ENCODE measurements around the gene SH3BGRL2. TPM values are rescaled to one million over a fixed set of nuclear protein-coding genes. Genes with fewer than 3 reads are reported as not detected.

Gene SH3BGRL2
- total RNA-seq, 4 donors from 2014 or later = 54.7 to 177 (median 128) TPM

DNA sequence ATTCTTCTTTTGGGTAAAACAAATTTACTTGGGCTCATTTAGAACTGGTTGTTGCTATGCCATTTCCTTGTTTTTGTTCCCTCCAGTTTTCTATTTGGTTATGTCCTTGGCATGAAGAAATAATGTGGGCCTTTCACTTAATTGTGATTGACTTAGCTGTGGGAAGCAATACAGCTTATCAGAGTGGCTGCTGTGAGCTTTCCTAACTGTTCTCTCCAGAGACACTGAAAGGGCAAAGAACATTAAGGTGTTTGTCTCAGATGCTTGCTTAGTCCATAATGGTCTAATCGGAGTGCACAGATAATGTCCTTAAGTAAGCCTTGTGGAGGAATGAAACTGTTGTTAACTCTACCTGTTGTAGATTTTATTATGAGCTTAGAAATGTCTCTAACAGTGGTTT is 56.6 kb downstream of the SH3BGRL2 start:
- in situ Hi-C loops (cut with MboI; ENCODE audit: low pct_ligation_motif_present in 1 of 4, low pct_unique_long_range_greater_than_20kb in 1 of 4, low sequenced_read_pairs in 3 of 4) (no loop called here), intact Hi-C loops (cut with DNase I; ENCODE audit: low total_unique reads) (no loop called here)
- DNase-seq = no peak
- Histone ChIP-seq H3K9me3 (no peaks in the 10 kb centered on the region), H3K27me3 (no peaks in the 10 kb centered on the region), H3K27ac (peak overlapping the region in 3 of 4 donors; percentile 42 to 58 (median 57)), H3K36me3 (peaks cover 0 to 4% (median 0%) of the 10 kb centered on the region in 4 donors), H3K4me3 (no peak overlapping the region), H3K4me1 (peaks cover 0 to 41% (median 18%) of the 10 kb centered on the region in 4 donors)
- no peak for TF ChIP-seq EP300 (IDR thresholded peaks at IDR 0.05; ENCODE audit: low read depth)
- no peak for TF ChIP-seq POLR2A (IDR thresholded peaks at IDR 0.05)
- TF ChIP-seq POLR2AphosphoS5 (IDR thresholded peaks at IDR 0.05) = no peak
- TF ChIP-seq, protein P1, sequence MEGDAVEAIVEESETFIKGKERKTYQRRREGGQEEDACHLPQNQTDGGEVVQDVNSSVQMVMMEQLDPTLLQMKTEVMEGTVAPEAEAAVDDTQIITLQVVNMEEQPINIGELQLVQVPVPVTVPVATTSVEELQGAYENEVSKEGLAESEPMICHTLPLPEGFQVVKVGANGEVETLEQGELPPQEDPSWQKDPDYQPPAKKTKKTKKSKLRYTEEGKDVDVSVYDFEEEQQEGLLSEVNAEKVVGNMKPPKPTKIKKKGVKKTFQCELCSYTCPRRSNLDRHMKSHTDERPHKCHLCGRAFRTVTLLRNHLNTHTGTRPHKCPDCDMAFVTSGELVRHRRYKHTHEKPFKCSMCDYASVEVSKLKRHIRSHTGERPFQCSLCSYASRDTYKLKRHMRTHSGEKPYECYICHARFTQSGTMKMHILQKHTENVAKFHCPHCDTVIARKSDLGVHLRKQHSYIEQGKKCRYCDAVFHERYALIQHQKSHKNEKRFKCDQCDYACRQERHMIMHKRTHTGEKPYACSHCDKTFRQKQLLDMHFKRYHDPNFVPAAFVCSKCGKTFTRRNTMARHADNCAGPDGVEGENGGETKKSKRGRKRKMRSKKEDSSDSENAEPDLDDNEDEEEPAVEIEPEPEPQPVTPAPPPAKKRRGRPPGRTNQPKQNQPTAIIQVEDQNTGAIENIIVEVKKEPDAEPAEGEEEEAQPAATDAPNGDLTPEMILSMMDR (IDR thresholded peaks at IDR 0.05) = no peak
- WGBS, 2 donors (ENCODE audit: low coverage in 1 of 2) = 56 to 63% methylated on average over 1 of the region's 1 CpG

DNA sequence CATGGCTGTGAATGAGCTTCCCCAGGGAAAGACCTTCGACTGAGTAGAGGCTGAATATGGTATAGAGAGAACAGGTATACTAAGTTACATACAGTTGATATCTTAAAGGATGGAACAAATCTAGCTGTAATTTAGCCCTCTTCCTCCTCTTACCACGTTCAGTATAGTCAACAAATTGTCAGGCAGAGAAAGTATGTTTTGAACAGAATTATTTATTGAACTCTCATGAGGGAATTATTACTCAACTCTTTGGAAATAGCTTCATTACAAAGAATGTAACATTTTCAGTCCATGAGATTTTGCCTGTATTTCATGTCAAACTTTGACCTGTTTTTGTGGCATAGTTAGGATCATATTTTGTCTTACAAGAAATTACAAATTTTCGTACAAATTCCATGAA is 63.0 kb downstream of the SH3BGRL2 start:
- in situ Hi-C loops (cut with MboI; ENCODE audit: low pct_ligation_motif_present in 1 of 4, low pct_unique_long_range_greater_than_20kb in 1 of 4, low sequenced_read_pairs in 3 of 4) (no loop called here), intact Hi-C loops (cut with DNase I; ENCODE audit: low total_unique reads) (no loop called here)
- Histone ChIP-seq H3K36me3 (peaks cover 0 to 6% (median 2%) of the 10 kb centered on the region in 4 donors), H3K4me3 (no peak overlapping the region), H3K27me3 (no peaks in the 10 kb centered on the region), H3K4me1 (no peaks in the 10 kb centered on the region), H3K27ac (no peak overlapping the region), H3K9me3 (no peaks in the 10 kb centered on the region)
- no peak for TF ChIP-seq POLR2AphosphoS5 (IDR thresholded peaks at IDR 0.05)
- no peak for TF ChIP-seq EP300 (IDR thresholded peaks at IDR 0.05; ENCODE audit: low read depth)
- TF ChIP-seq, protein P1 (IDR thresholded peaks at IDR 0.05) = no peak
- TF ChIP-seq POLR2A (IDR thresholded peaks at IDR 0.05) = no peak
- 53 to 56% methylated on average over 3 of the region's 3 CpGs for WGBS, 2 donors (ENCODE audit: low coverage in 1 of 2)
- DNase-seq = no peak

DNA sequence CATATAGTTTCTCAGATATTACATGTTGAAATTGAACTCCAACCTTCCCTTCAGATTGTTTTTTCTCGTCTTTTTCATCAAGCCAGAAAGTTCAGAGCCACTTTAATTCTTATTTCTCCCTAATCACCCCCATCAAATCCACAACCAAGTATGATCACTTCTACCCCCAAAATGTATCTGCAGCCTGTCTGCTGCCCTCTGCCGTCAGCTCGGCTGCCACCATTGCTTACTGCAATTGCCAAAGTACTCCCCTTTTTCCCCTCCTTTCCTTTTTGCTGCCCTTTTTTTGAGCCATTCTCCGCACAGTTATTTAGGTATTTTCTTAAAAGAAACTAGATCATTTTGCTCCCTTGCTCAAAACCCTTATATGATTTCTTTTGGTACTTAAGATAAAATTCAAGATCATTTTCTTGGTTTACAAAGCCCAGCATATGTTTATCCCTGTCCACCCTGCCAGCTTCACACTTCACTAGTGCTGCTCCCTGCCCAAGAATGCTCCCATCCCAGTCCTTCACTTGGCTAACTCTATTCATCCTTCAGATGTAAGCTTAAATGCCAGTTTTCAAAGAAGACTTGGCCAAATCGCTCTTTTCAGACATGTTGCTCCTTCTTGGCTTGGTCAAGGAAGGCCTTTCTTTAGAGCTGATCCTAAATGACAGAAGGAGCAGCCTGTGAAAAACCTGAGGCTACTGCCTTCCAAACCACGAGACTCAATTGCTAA is 63.7 kb downstream of the SH3BGRL2 start:
- no peak for TF ChIP-seq POLR2AphosphoS5 (IDR thresholded peaks at IDR 0.05)
- TF ChIP-seq, protein P1 (IDR thresholded peaks at IDR 0.05) = no peak
- no peak for TF ChIP-seq POLR2A (IDR thresholded peaks at IDR 0.05)
- intact Hi-C loops (cut with DNase I; ENCODE audit: low total_unique reads) = no loop called here
- H3K27ac ChIP-seq = no peak overlapping the region
- H3K4me3 ChIP-seq = no peak overlapping the region
- in situ Hi-C loops (cut with MboI; ENCODE audit: low pct_ligation_motif_present in 1 of 4, low pct_unique_long_range_greater_than_20kb in 1 of 4, low sequenced_read_pairs in 3 of 4) = no loop called here
- WGBS, 2 donors (ENCODE audit: low coverage in 1 of 2) = 80 to 84% methylated on average over 6 of the region's 6 CpGs
- no peaks in the 10 kb centered on the region for H3K4me1 ChIP-seq
- no peak for DNase-seq
- no peaks in the 10 kb centered on the region for H3K27me3 ChIP-seq
- peaks cover 0 to 6% (median 2%) of the 10 kb centered on the region in 4 donors for H3K36me3 ChIP-seq
- H3K9me3 ChIP-seq = no peaks in the 10 kb centered on the region

DNA sequence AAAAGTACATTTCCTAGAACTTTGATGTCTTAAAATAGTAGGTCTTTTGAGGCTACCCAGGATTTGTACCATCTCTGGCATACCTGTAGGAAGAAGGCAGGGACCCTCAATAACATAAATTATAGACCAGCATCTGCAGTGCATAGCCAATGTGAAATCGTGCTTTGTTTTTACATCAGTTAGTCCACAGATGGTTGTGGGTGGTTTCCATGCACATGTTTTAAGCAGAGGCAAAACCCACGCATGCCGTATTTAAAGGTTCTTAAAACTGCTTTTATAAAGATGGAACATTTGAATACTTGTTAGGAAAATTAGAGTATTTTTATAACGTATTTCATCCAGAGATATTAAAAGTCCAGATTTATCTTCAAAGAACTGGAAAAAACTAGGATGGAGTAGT is 66.3 kb downstream of the SH3BGRL2 start:
- intact Hi-C loops (cut with DNase I; ENCODE audit: low total_unique reads) = no loop called here
- H3K27ac ChIP-seq = no peak overlapping the region
- no peaks in the 10 kb centered on the region for H3K4me1 ChIP-seq
- no peaks in the 10 kb centered on the region for H3K9me3 ChIP-seq
- DNase-seq = no peak
- in situ Hi-C loops (cut with MboI; ENCODE audit: low pct_ligation_motif_present in 1 of 4, low pct_unique_long_range_greater_than_20kb in 1 of 4, low sequenced_read_pairs in 3 of 4) = no loop called here
- peaks cover 0 to 12% (median 0%) of the 10 kb centered on the region in 4 donors for H3K36me3 ChIP-seq
- H3K27me3 ChIP-seq = no peaks in the 10 kb centered on the region
- no peak overlapping the region for H3K4me3 ChIP-seq
- TF ChIP-seq POLR2AphosphoS5 (IDR thresholded peaks at IDR 0.05) = no peak
- TF ChIP-seq POLR2A (IDR thresholded peaks at IDR 0.05) = no peak
- TF ChIP-seq EP300 (IDR thresholded peaks at IDR 0.05; ENCODE audit: low read depth) = no peak
- TF ChIP-seq, protein P1 (IDR thresholded peaks at IDR 0.05) = no peak
- WGBS, 2 donors (ENCODE audit: low coverage in 1 of 2) = 69 to 84% methylated on average over 4 of the region's 4 CpGs
